ENCODE results near the gene RHBDF2.

Gene RHBDF2

GRCh38 chr17:76432712-76433336, 68.4 kb downstream of the RHBDF2 start:
- no peak for DNase-seq

- DNase-seq, result no peak
Measured at GRCh38 chr17:76432004-76432403, 69.2 kb downstream of the RHBDF2 start.

- no peak for DNase-seq
Measured at GRCh38 chr17:76431509-76431908, 69.7 kb downstream of the RHBDF2 start.

- DNase-seq, result no peak
Measured at GRCh38 chr17:76428511-76428910, 72.7 kb downstream of the RHBDF2 start.

- no peak for DNase-seq
Measured at GRCh38 chr17:76427501-76428231, 73.6 kb downstream of the RHBDF2 start.

- no peak for DNase-seq
Measured at GRCh38 chr17:76426853-76427252, 74.4 kb downstream of the RHBDF2 start.

GRCh38 chr17:76422860-76423259, 78.4 kb downstream of the RHBDF2 start:
- no peak for DNase-seq

GRCh38 chr17:76422406-76422805, 78.8 kb downstream of the RHBDF2 start:
- no peak for DNase-seq

GRCh38 chr17:76421044-76421407, 80.2 kb downstream of the RHBDF2 start:
- no peak for DNase-seq

Data from NCI-H1105 treated with DMSO at 0.1 percent for 48 hours (cell line).